ENCODE data around the gene BTK.
"Not testable (repeated sequence)": the region's sequence is repeated elsewhere in the genome, so short reads cannot be mapped to it uniquely, and the experiment has no call there.

BTK gene

GRCh38 chrX:101334310-101334709 is 51.7 kb downstream of the BTK start:
- DNase-seq, result not testable (repeated sequence)

GRCh38 chrX:101326600-101326999 is 59.4 kb downstream of the BTK start:
- not testable (repeated sequence) for DNase-seq

DNA sequence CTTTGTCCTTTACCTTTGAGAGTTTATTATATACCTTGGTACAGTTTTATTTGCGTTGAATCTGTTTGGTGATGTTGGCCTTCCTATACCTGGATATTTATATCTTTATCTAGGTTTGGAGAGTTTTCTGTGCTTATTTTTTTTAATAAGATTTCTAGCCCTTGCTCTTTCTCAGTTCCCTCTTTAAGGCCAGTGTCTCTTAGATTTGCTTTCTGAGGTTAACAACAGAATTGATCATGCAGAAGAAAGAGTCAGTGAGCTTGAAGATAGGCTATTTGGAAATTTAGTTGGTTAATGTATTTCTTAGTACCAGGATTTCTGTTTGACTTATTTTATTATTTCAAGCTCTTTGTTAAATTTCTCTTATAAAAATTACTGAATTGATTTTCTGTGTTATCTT is 82.2 kb downstream of the BTK start:
- DNase-seq, result no peak

Measured in stimulated activated CD4-positive, alpha-beta T cell treated with anti-CD3 and anti-CD28 coated beads, Interleukin-2, amount 100 ng/mL, for 24 hours (primary cell).